Neural progenitor cell (in vitro differentiated cells): ENCODE data around the gene ISL2. TPM values are rescaled to one million over a fixed set of nuclear protein-coding genes. Genes with fewer than 3 reads are reported as not detected.
A peak's percentile ranks its signal among the peaks of the same experiment; 100 is the strongest.

Experiments
- DNase-seq: peaks from one replicate; pipeline ENCODE4 v3.0.0-alpha.2; 2016; ENCODE audit warnings: low spot score
- H2AFZ ChIP-seq: fragments of 200-600 bp; sonication (generic); replicated peaks from 2 replicates; pipeline ENCODE4 v1.6.1; 2016; ENCODE audit warnings: antibody characterized with exemption
- H3F3A ChIP-seq: fragments of 200-600 bp; sonication (generic); 2 replicates; pipeline ENCODE4 v1.6.1; 2016; ENCODE audit warnings: antibody characterized with exemption, low read depth
- H3K27ac ChIP-seq: fragments of 200-600 bp; sonication (generic); 2 replicates; pipeline ENCODE4 v1.5.1; 2016; ENCODE audit warnings: mild to moderate bottlenecking
- H3K27me3 ChIP-seq: fragments of 200-600 bp; sonication (generic); 2 replicates; pipeline ENCODE4 v1.6.1; 2016; ENCODE audit warnings: mild to moderate bottlenecking, moderate library complexity
- H3K36me3 ChIP-seq: fragments of 200-600 bp; sonication (generic); 2 replicates; pipeline ENCODE4 v1.5.1; 2016
- H3K4me1 ChIP-seq: fragments of 200-600 bp; sonication (generic); 2 replicates; pipeline ENCODE4 v1.6.1; 2016; ENCODE audit warnings: mixed run types
- H3K4me2 ChIP-seq: fragments of 200-600 bp; sonication (generic); 2 replicates; pipeline ENCODE4 v1.6.1; 2016
- H3K4me3 ChIP-seq: fragments of 200-600 bp; sonication (generic); 2 replicates; pipeline ENCODE4 v1.5.1; 2016
- H3K79me2 ChIP-seq: fragments of 200-600 bp; sonication (generic); 2 replicates; pipeline ENCODE4 v1.6.1; 2016; ENCODE audit warnings: low read depth
- H3K9ac ChIP-seq: fragments of 200-600 bp; sonication (generic); 2 replicates; pipeline ENCODE4 v1.6.1; 2016
- H3K9me3 ChIP-seq: fragments of 200-600 bp; sonication (generic); 2 replicates; pipeline ENCODE4 v1.5.1; 2016; ENCODE audit warnings: low read depth
- H4K20me1 ChIP-seq: fragments of 200-600 bp; sonication (generic); 2 replicates; pipeline ENCODE4 v1.6.1; 2016; ENCODE audit warnings: low read depth
- H3K27ac Mint-ChIP-seq: 3 replicates; pipeline ENCODE4 v1.8.0; 2021; ENCODE audit warnings: mixed read lengths
- H3K27me3 Mint-ChIP-seq: 2 replicates; pipeline ENCODE4 v1.8.0; 2022; ENCODE audit warnings: low read depth, mild to moderate bottlenecking, inconsistent platforms, moderate library complexity, mixed read lengths; ENCODE audit not compliant: insufficient read depth
- H3K36me3 Mint-ChIP-seq: 3 replicates; pipeline ENCODE4 v1.8.0; 2021; ENCODE audit warnings: mixed read lengths
- H3K4me1 Mint-ChIP-seq: 3 replicates; pipeline ENCODE4 v1.8.0; 2021; ENCODE audit warnings: mixed read lengths
- H3K4me3 Mint-ChIP-seq: 3 replicates; pipeline ENCODE4 v1.8.0; 2021; ENCODE audit warnings: mild to moderate bottlenecking, moderate library complexity, mixed read lengths
- H3K9me3 Mint-ChIP-seq: 3 replicates; pipeline ENCODE4 v1.8.0; 2020; ENCODE audit warnings: mixed read lengths
- EZH2 ChIP-seq: fragments of 200-600 bp; sonication (generic); IDR thresholded peaks from 2 replicates; pipeline ENCODE4 v1.6.1; 2017; ENCODE audit warnings: antibody characterized with exemption, mild to moderate bottlenecking, moderate library complexity
- EZH2phosphoT487 ChIP-seq: fragments of 200-600 bp; sonication (generic); IDR thresholded peaks from 2 replicates; pipeline ENCODE4 v1.6.1; 2017; ENCODE audit warnings: antibody characterized with exemption
- total RNA-seq: library from RNA; depleted of rRNA; stranded (reverse); fragments of >200 nt; gene quantifications from 2 replicates; pipeline ENCODE4 v1.2.3, GENCODE V29; 2015; ENCODE audit warnings: low replicate concordance
- TF ChIP-seq, protein P1 (sequence below): fragments of 200-600 bp; sonication (generic); IDR thresholded peaks from 2 replicates; pipeline ENCODE4 v1.5.1; 2017; ENCODE audit warnings: antibody characterized with exemption, mild to moderate bottlenecking

Gene ISL2
- total RNA-seq, 1 donor from 2014 or later = not detected

DNA sequence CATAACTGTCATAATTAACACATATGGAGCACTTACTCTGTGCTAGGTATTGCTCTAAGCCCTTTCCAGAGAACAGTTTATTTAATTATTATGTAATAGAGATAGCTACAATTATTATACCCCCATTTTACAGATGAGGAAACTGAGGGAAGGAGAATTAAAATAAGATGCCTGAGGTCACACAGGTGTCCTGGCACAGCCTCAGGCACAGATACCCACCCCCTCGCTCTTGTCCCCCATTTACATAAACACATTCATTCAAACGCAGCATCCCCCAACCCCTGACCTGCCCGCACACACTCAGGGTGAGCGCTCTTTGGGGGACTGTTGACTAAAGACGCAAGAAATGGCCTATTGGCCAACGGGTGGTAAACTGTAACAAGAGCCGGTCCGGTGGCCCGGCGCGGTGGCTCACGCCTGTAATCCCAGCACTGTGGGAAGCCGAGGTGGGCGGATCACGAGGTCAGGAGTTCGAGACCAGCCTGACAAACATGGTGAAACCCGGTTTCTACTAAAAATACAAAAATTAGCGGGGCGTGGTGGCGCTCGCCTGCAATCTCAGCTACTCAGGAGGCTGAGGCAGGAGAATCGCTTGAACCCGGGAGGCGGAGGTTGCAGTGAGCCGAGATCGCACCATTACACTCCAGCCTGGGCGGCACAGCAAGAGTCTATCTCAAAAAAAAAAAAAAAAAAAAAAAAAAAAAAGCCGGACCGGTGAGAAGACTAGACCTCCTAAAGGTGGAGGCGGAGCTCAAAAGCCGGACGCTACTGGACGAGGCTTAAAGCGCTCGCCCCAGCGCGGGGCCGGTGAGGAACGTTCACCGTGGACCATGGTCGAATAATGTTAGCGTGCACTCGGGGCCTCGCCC lies 1.9 kb upstream of the ISL2 start:
- Mint-ChIP-seq H3K27me3 (peaks cover 64% of the 10 kb centered on the region), H3K4me1 (peaks cover 32% of the 10 kb centered on the region), H3K9me3 (peaks cover 2% of the 10 kb centered on the region), H3K36me3 (peaks cover 3% of the 10 kb centered on the region), H3K4me3 (peak overlapping the region; percentile 82), H3K27ac (no peak overlapping the region)
- peak overlapping the region; percentile 76 for H3K4me2 ChIP-seq
- H3K36me3 ChIP-seq = no peaks in the 10 kb centered on the region
- H3K4me1 ChIP-seq = peaks cover 11% of the 10 kb centered on the region
- H3K79me2 ChIP-seq = no peaks in the 10 kb centered on the region
- H3F3A ChIP-seq = peaks cover 32% of the 10 kb centered on the region
- no peaks in the 10 kb centered on the region for H3K9me3 ChIP-seq
- H3K4me3 ChIP-seq = peak overlapping the region; percentile 42
- H4K20me1 ChIP-seq = peaks cover 25% of the 10 kb centered on the region
- no peak for DNase-seq
- H3K27ac ChIP-seq = no peak overlapping the region
- H3K27me3 ChIP-seq = peaks cover 68% of the 10 kb centered on the region
- no peak overlapping the region for H2AFZ ChIP-seq
- TF ChIP-seq, protein P1, sequence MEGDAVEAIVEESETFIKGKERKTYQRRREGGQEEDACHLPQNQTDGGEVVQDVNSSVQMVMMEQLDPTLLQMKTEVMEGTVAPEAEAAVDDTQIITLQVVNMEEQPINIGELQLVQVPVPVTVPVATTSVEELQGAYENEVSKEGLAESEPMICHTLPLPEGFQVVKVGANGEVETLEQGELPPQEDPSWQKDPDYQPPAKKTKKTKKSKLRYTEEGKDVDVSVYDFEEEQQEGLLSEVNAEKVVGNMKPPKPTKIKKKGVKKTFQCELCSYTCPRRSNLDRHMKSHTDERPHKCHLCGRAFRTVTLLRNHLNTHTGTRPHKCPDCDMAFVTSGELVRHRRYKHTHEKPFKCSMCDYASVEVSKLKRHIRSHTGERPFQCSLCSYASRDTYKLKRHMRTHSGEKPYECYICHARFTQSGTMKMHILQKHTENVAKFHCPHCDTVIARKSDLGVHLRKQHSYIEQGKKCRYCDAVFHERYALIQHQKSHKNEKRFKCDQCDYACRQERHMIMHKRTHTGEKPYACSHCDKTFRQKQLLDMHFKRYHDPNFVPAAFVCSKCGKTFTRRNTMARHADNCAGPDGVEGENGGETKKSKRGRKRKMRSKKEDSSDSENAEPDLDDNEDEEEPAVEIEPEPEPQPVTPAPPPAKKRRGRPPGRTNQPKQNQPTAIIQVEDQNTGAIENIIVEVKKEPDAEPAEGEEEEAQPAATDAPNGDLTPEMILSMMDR = no peak
- TF ChIP-seq EZH2 = no peak
- TF ChIP-seq EZH2phosphoT487 = no peak
- H3K9ac ChIP-seq = no peak overlapping the region

DNA sequence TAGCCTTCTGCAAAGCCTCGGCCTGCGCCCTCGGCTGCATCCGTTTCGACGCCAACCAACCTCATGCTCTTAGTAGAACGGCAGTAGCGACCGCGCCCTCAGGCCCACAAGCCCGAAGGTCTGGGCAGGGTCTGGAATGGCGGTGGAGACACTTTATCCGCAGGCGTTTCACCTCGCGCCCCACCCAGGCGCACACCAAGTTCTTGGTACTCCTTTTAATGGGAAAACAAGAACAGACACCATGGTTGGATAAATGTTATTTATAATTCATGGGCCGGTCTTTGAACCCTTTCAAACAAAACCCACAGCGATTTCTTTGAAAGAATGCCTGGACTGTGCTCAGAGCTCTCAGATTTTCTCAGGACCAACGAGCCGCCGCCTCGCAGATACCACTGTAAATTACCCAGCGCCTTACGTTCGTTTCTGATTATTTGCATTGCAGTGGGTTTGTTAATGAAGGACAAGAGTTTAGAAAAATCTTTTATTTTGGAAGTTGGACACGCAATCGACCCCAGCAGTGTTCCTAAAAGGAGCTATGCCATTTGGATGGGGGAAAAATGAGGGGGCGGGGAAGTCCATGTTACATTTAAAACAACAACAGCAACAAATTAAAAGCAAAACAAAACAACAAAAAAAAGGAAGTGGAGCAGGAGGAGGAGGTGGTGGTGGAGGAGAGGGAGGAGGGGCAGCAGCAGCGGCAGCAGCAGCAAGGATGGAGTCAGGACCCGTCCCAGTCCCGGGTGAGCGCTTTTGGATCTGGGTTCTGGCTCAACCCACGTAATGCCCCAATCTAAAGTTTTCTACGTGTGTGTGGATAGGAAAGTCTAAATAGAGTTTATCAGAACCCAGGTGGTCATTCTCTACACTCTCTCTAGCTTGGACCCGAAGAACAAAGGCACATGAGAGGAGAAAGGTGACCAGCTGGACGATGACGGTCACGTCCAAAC lies 993 bp upstream of the ISL2 start:
- H3K4me3 Mint-ChIP-seq = peak overlapping the region; percentile 82
- peaks cover 39% of the 10 kb centered on the region for H3K4me1 Mint-ChIP-seq
- TF ChIP-seq EZH2phosphoT487 (no peak), EZH2 (peak; percentile 62)
- TF ChIP-seq, protein P1 = no peak
- peaks cover 21% of the 10 kb centered on the region for H3K4me1 ChIP-seq
- peaks cover 72% of the 10 kb centered on the region for H3K27me3 Mint-ChIP-seq
- H3K36me3 ChIP-seq = no peaks in the 10 kb centered on the region
- peaks cover 32% of the 10 kb centered on the region for H3F3A ChIP-seq
- H3K79me2 ChIP-seq = no peaks in the 10 kb centered on the region
- no peak overlapping the region for H3K27ac ChIP-seq
- H3K9ac ChIP-seq = no peak overlapping the region
- peak; percentile 66 for DNase-seq
- H3K27ac Mint-ChIP-seq = no peak overlapping the region
- H2AFZ ChIP-seq = peak overlapping the region; percentile 30
- H3K9me3 Mint-ChIP-seq = peaks cover 2% of the 10 kb centered on the region
- H4K20me1 ChIP-seq = peaks cover 32% of the 10 kb centered on the region
- no peaks in the 10 kb centered on the region for H3K9me3 ChIP-seq
- H3K27me3 ChIP-seq = peaks cover 77% of the 10 kb centered on the region
- peak overlapping the region; percentile 42 for H3K4me3 ChIP-seq
- H3K36me3 Mint-ChIP-seq = peaks cover 3% of the 10 kb centered on the region
- peak overlapping the region; percentile 76 for H3K4me2 ChIP-seq

DNA sequence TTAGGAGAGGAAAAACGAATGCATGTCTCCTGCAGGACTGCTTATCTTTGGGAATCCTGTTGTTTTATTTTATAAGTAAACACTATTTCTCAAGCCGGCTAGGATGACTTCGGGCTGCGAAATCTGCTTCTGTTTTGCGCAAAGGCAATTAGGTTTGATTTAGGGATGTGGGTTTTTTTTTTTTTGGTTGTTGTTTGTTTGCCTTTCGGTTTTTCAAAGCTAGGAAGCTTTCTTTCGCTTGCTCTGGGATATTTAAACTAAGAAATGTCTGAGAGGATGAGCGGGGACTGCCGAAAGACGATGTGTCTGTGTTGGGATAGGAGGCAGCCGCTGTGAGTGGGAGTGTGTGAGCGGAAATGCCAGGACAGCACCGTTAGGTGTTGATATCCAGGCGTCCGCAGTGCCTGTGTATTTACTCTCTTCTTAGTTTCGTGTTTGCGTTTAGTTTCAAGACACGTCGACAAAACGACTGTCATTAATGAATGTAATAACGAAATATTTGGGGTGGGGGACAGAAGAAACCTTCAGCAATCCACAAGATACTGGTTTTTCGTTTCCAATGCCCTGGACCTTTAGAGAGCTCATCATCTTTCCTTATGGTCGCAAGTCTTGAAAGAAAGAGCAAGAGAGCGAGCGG lies 604 bp downstream of the ISL2 start:
- H3F3A ChIP-seq = peaks cover 46% of the 10 kb centered on the region
- H3K27me3 ChIP-seq = peaks cover 93% of the 10 kb centered on the region
- no peak overlapping the region for H3K9ac ChIP-seq
- Mint-ChIP-seq H3K4me3 (peak overlapping the region; percentile 82), H3K36me3 (peaks cover 3% of the 10 kb centered on the region), H3K27ac (no peak overlapping the region), H3K27me3 (peaks cover 83% of the 10 kb centered on the region), H3K9me3 (peaks cover 2% of the 10 kb centered on the region), H3K4me1 (peaks cover 50% of the 10 kb centered on the region)
- peaks cover 48% of the 10 kb centered on the region for H4K20me1 ChIP-seq
- peak; percentile 39 for DNase-seq
- H2AFZ ChIP-seq = peak overlapping the region; percentile 64
- no peaks in the 10 kb centered on the region for H3K79me2 ChIP-seq
- H3K4me1 ChIP-seq = peaks cover 27% of the 10 kb centered on the region
- peak overlapping the region; percentile 42 for H3K4me3 ChIP-seq
- H3K27ac ChIP-seq = no peak overlapping the region
- H3K9me3 ChIP-seq = no peaks in the 10 kb centered on the region
- H3K4me2 ChIP-seq = peak overlapping the region; percentile 76
- H3K36me3 ChIP-seq = no peaks in the 10 kb centered on the region
- TF ChIP-seq EZH2 (peak; percentile 90), EZH2phosphoT487 (peak; percentile 87)
- TF ChIP-seq, protein P1 = no peak
